ENCODE results near the gene FGD3. TPM values are rescaled to one million over a fixed set of nuclear protein-coding genes. Genes with fewer than 3 reads are reported as not detected.
A peak's percentile ranks its signal among the peaks of the same experiment; 100 is the strongest.

The FGD3 gene
- total and polyA plus RNA-seq, 9 of the 15 experiments (the other 6 are each of a cell fraction or from before 2014, with no cell fraction given), result 0.07 to 1.3 (median 0.29) TPM

DNA sequence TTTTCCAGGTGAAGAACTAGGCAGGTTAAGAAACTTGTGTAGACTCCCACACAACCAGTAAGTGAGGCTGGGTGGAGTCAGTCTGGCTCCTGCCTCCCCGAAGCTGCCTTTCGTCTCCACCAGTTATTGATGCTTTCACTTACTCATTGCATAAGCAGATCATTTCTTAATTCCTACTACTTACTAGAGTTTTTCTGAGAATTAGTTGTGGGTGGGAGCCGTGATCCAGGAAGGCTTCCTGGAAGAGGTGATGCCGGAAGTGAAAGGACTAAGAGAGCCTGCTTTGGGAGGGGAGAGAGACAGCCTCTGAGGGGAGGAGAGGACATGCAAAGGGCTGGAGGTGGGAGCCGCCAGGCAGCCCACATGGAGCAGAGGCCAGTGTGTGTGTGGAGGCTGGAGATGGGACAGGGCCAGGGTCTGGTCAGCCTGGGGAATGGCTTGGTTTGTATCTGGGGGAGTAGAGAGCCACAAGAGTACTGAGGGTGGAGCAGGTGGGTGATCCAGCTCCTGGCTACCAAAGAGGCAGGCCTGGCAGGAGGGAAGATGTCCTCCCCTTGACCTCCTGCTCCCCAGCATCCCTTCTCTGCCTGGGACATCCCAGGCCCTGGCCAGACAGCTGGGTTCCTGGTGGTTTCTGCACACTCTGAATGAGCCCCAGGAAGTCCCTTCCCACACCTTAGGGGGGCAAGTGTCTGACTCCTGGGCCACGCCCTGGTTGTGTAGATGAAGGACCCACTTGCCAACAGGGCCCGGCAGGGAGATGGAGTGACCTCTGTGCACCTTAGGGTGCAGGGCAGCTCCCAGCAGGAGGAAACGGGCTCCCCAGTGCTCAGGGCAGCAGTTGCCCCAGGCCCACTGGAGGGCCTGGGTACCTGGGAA lies 136.5 kb downstream of the FGD3 start:
- ChIA-PET POLR2A (interaction anchor here (4.4 kb wide), 1 partner anchor 12 kb away, joined by 17 read pairs; the partner anchor contains the start of gene CARD19), CTCF (ENCODE audit: low intra/inter-chr PET ratio) (no interaction called here)
- peaks cover 4 to 12% of the 10 kb centered on the region in 2 experiments; a peak in 4 of 5 replicates for H3K4me1 ChIP-seq (replicated peaks in 1 of 2; ENCODE audit: control insufficient read depth in 2 of 2, insufficient read depth in 2 of 2, low read length in 2 of 2)
- peak overlapping the region in 1 of 2 experiments; percentile 67; a peak in 1 of 4 replicates for H3K9ac ChIP-seq (ENCODE audit: insufficient read depth in 1 of 2, low read depth in 2 of 2, low read length in 2 of 2)
- WGBS (ENCODE audit: insufficient coverage, low coverage, missing lambda C conversion rate), result 61% methylated on average over 8 of the region's 8 CpGs
- H3K27ac ChIP-seq (ENCODE audit: extremely low read depth, low read depth, low read length), result no peak overlapping the region
- in situ Hi-C loops (cut with MboI) (no loop called here), intact Hi-C loops (cut with micrococcal nuclease) (no loop called here)
- H4K20me1 ChIP-seq (replicated peaks; ENCODE audit: control insufficient read depth, insufficient read depth, low read length), result no peaks in the 10 kb centered on the region
- H3K36me3 ChIP-seq (ENCODE audit: control insufficient read depth, insufficient read depth, low read length), result peaks cover 7% of the 10 kb centered on the region; the same call in 2 of the 3 replicates
- no peaks in the 10 kb centered on the region for H3K27me3 ChIP-seq (ENCODE audit: control insufficient read depth in 2 of 2, insufficient read depth in 2 of 2, low read length in 2 of 2)
- ATAC-seq, result no peak
- H3K4me3 ChIP-seq, result no peak overlapping the region
- H3K9me3 ChIP-seq (replicated peaks; ENCODE audit: control insufficient read depth, insufficient read depth, low read depth, low read length), result no peaks in the 10 kb centered on the region
- H3K9me1 ChIP-seq (ENCODE audit: control insufficient read depth, insufficient read depth, low read length), result no peaks in the 10 kb centered on the region
- FAIRE-seq, result no peak
- H3K4me2 ChIP-seq (ENCODE audit: insufficient read depth, low read length), result no peak overlapping the region
- no TSS peak for BruUV-seq (replicated peaks)
- H2AFZ ChIP-seq (ENCODE audit: low read depth, low read length), result no peak overlapping the region
- H3K79me2 ChIP-seq (ENCODE audit: control insufficient read depth, insufficient read depth, low read length), result no peaks in the 10 kb centered on the region
- DNase-seq (ENCODE audit: extremely low read depth in 1 of 4, low spot score in 3 of 4), result no peak
- TF ChIP-seq FUS (optimal IDR thresholded peaks at IDR 0.05; ENCODE audit: low read depth, low read length), result no peak
- TF ChIP-seq, protein P1, sequence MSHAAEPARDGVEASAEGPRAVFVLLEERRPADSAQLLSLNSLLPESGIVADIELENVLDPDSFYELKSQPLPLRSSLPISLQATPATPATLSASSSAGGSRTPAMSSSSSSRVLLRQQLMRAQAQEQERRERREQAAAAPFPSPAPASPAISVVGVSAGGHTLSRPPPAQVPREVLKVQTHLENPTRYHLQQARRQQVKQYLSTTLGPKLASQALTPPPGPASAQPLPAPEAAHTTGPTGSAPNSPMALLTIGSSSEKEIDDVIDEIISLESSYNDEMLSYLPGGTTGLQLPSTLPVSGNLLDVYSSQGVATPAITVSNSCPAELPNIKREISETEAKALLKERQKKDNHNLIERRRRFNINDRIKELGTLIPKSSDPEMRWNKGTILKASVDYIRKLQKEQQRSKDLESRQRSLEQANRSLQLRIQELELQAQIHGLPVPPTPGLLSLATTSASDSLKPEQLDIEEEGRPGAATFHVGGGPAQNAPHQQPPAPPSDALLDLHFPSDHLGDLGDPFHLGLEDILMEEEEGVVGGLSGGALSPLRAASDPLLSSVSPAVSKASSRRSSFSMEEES (CRISPR knock-in tag; IDR thresholded peaks at IDR 0.05), result no peak
- TF ChIP-seq PRMT5 (CRISPR knock-in tag; IDR thresholded peaks at IDR 0.05), result no peak
- no peak for TF ChIP-seq MAFK (IDR thresholded peaks at IDR 0.05; ENCODE audit: low read length)
- TF ChIP-seq KDM1A (IDR thresholded peaks at IDR 0.05), result peak in 1 of 2 experiments; percentile 44; a peak in 1 of 4 replicates
- TF ChIP-seq MEF2A (IDR thresholded peaks at IDR 0.05; ENCODE audit: control insufficient read depth, low read depth, low read length), result no peak
- TF ChIP-seq NFIC (IDR thresholded peaks at IDR 0.05), result no peak
- TF ChIP-seq BCOR (IDR thresholded peaks at IDR 0.05), result peak; percentile 73
- TF ChIP-seq, protein P2, sequence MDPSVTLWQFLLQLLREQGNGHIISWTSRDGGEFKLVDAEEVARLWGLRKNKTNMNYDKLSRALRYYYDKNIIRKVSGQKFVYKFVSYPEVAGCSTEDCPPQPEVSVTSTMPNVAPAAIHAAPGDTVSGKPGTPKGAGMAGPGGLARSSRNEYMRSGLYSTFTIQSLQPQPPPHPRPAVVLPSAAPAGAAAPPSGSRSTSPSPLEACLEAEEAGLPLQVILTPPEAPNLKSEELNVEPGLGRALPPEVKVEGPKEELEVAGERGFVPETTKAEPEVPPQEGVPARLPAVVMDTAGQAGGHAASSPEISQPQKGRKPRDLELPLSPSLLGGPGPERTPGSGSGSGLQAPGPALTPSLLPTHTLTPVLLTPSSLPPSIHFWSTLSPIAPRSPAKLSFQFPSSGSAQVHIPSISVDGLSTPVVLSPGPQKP (CRISPR knock-in tag; IDR thresholded peaks at IDR 0.05), result no peak
- TF ChIP-seq TBL1XR1 (IDR thresholded peaks at IDR 0.05; ENCODE audit: low read length in 2 of 2), result no peak
- TF ChIP-seq DIDO1 (tag; IDR thresholded peaks at IDR 0.05; ENCODE audit: low read depth), result no peak
- TF ChIP-seq ZNF436 (CRISPR knock-in tag; IDR thresholded peaks at IDR 0.05), result no peak
- TF ChIP-seq PHB2 (IDR thresholded peaks at IDR 0.05; ENCODE audit: low read depth), result no peak
- no peak for TF ChIP-seq PTBP1 (IDR thresholded peaks at IDR 0.05; ENCODE audit: low read depth, low read length)
- peak; percentile 39; the same call in 1 of the 2 replicates for TF ChIP-seq SMARCA5 (IDR thresholded peaks at IDR 0.05)
- TF ChIP-seq EP400 (IDR thresholded peaks at IDR 0.05), result no peak
- TF ChIP-seq, protein P3, sequence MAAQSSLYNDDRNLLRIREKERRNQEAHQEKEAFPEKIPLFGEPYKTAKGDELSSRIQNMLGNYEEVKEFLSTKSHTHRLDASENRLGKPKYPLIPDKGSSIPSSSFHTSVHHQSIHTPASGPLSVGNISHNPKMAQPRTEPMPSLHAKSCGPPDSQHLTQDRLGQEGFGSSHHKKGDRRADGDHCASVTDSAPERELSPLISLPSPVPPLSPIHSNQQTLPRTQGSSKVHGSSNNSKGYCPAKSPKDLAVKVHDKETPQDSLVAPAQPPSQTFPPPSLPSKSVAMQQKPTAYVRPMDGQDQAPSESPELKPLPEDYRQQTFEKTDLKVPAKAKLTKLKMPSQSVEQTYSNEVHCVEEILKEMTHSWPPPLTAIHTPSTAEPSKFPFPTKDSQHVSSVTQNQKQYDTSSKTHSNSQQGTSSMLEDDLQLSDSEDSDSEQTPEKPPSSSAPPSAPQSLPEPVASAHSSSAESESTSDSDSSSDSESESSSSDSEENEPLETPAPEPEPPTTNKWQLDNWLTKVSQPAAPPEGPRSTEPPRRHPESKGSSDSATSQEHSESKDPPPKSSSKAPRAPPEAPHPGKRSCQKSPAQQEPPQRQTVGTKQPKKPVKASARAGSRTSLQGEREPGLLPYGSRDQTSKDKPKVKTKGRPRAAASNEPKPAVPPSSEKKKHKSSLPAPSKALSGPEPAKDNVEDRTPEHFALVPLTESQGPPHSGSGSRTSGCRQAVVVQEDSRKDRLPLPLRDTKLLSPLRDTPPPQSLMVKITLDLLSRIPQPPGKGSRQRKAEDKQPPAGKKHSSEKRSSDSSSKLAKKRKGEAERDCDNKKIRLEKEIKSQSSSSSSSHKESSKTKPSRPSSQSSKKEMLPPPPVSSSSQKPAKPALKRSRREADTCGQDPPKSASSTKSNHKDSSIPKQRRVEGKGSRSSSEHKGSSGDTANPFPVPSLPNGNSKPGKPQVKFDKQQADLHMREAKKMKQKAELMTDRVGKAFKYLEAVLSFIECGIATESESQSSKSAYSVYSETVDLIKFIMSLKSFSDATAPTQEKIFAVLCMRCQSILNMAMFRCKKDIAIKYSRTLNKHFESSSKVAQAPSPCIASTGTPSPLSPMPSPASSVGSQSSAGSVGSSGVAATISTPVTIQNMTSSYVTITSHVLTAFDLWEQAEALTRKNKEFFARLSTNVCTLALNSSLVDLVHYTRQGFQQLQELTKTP (IDR thresholded peaks at IDR 0.05; ENCODE audit: low read depth in 1 of 2, partially characterized antibody in 2 of 2), result no peak

Measured in K562 (cell line).